ENCODE measurements around the gene ERMARD.

GRCh38 chr6:169801396-169802160 lies 50.2 kb downstream of the ERMARD start:
- TF ChIP-seq CTCF (IDR thresholded peaks at IDR 0.05; ENCODE audit: extremely low read depth in 1 of 2, insufficient read depth in 1 of 2, low read depth in 1 of 2, low read length in 2 of 2) (no peak), JUN (IDR thresholded peaks at IDR 0.05; ENCODE audit: borderline replicate concordance, insufficient read depth, insufficient read length, low read depth) (no peak), POLR2A (IDR thresholded peaks at IDR 0.05; ENCODE audit: low read depth, low read length) (no peak), EZH2 (IDR thresholded peaks at IDR 0.05; ENCODE audit: borderline replicate concordance, low read depth, low read length, severe bottlenecking) (no peak), MAX (IDR thresholded peaks at IDR 0.05; ENCODE audit: insufficient read depth, insufficient read length) (no peak), POLR2AphosphoS5 (IDR thresholded peaks at IDR 0.05; ENCODE audit: insufficient read depth, low read depth, low read length) (no peak), MYC (IDR thresholded peaks at IDR 0.05; ENCODE audit: low read depth, low read length) (no peak)

Data from endothelial cell of umbilical vein (primary cell).